ENCODE measurements around the gene DHRS4L2.

The DHRS4L2 gene

GRCh38 chr14:24053548-24054323 lies 65.0 kb downstream of the DHRS4L2 start:
- DNase-seq (ENCODE audit: low read depth): no peak

GRCh38 chr14:24054324-24054641 lies 65.6 kb downstream of the DHRS4L2 start:
- DNase-seq (ENCODE audit: low read depth): no peak

- no peak for DNase-seq (ENCODE audit: low read depth)
Observed at GRCh38 chr14:24054646-24055045, 65.9 kb downstream of the DHRS4L2 start.
